Activated CD4-positive, alpha-beta T cell treated with anti-CD3 and anti-CD28 coated beads for 4 hours (primary cell): ENCODE measurements around the gene TMEM238L.

Experiments
- DNase-seq, 2 donors: peaks; one replicate each; pipeline ENCODE4 v3.0.0-alpha.2; 2020

TMEM238L gene

DNA sequence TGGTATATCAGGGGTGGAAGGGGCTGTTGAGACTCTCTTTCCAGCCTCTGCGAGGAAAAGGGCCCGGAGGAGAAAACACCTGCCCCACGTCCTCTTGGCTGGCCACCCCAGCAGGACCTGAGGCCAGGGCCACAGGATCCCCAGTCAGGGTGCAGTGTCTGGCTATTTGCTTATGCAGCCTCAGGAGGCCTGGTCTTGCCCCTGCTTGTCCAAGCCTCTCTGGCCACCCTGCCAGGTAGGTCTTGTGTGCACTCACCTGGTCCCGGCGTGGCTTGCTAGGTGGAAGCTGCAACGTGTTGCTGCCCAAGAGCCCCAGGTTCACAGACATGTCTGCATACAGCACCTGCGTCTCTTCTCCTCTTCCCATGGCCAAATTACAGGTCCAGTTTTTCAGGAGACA lies 549 bp downstream of the TMEM238L start:
- no peak for DNase-seq

DNA sequence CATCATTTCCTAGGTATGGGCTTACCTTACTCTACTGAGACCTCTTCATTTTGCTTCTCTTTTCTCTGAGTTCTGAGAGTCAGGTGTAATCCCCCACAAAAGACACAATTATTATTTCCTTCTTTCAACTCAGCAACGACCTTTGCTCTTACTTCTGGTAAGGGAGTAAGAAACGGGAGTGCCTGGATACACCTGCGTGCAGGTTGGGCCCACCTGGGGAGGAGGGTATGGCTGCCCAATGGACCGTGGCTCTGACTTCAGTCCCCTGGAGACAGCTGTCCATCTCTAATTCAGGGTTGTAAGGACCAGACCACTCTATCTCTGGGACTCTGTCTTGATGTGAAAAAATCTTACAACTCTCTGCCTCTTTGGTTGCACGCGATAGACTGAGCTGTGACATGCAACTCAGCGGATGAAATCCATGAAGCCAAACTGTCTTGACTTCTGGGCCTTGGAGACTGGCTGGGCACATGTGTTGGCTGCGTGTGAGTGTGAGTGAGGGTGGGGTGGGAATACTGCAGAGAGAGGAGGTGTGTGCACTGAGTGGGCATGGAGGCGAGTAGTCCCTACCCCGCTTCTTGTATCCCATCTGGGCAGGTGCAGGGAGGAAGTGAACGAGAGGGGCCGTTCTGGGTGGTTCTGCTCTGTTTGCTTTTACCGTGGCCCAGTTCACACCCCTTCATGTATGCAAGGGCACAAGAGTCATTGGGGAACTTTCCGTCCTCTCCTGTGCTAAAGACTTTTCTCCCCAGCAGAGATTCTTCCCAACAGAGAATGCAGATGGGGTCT lies 1.2 kb downstream of the TMEM238L start:
- no peak for DNase-seq

DNA sequence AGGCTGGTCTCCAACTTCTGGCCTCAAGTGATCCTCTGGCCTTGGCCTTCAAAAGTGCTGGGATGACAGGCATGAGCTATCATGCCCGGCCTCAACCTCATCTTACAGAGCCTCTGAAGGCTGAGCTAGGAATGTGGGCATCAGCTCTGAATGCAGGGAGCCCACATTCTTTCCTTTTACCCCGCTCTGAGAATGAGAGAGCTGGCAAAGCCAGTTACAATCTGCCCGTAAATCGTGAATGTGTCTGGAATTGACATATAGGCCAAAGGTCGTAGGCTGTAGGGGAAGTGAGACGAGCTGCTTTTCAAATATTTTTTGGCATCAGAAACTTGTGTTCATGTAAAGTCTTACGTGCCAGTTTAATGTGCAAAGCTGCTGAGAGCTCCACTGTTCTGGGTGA lies 4.5 kb downstream of the TMEM238L start:
- DNase-seq: no peak

GRCh38 chr17:10798910-10799309 lies 5.0 kb downstream of the TMEM238L start:
- DNase-seq: no peak

DNA sequence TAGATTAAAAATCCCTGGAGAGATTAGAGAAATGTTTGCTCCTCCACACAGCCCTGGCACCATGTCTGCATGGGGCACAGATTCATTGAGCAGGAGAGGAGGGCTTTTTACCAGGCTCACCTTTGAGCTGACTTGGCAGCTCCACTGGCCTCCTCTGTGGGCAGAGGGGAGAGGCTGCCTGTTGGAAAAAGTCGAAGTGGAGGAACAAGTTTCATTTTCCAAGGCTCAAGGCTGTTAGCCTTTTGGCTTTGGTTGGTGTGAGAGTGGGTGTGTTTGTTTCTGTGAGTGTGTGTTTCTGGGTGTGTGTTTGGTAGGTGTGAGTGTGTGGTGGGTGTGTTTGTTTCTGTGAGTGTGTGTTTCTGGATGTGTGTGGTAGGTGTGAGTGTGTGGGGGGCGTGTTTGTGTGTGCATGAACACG lies 5.6 kb downstream of the TMEM238L start:
- no peak for DNase-seq

DNA sequence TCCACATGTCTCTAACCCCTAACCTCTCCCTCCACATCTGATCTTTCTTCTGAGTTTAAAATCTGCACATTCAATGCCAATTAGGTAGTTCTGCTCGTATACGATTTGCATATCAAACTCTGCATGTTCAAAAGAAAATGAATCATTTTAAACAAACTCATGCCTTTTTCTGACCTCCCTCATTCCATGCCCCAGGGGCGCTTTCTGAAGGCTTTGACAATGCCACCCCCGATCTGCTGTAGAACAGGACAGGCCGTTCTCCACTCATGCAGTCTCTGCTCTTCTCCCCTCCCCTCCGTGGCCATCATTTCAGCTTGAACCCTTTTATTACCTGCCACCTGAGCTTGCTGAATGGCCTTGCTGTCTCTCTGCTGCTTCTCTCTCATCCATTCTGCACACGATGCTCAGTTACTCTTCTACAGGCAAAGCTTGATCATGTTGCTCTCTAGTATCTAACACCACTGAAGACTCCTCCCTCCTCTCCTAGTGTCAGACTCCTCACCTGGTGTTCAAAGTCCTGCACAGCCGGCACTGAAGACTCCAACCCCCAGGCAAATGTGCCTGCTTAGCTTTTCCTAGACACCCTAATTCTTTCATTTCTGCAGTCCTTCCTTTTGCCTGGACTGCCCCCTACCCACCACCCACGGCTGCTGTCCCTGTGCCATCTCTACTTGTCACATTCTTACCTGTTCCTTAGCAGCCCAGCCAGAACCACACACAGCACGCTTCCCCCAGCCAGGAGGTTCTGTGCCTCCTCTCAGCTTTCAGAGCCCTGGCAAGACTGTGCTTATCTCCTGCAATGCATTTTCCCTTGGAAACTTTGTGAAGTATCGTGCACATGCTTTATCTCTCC lies 6.2 kb downstream of the TMEM238L start:
- no peak for DNase-seq

DNA sequence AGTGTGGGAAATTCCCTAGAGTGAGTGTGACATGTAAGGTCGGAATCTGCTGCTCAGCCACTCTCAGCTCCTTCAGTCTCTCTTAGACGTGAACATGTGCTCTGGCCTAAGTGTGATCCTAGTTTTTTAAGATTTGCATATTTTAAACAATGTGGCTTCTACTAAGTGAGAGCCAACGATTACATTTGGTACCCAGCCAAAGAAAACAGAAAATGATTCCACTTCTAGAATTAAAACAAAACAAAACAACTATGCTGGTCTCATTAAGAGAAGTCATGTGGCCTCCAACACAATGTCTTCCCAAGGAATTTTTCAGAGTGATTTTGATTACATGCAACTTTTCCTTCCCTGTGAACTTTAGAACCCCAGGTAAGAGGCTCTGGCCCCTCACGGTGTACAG lies 10.1 kb downstream of the TMEM238L start:
- DNase-seq: no peak

GRCh38 chr17:10793256-10793655 lies 10.6 kb downstream of the TMEM238L start:
- DNase-seq: no peak

DNA sequence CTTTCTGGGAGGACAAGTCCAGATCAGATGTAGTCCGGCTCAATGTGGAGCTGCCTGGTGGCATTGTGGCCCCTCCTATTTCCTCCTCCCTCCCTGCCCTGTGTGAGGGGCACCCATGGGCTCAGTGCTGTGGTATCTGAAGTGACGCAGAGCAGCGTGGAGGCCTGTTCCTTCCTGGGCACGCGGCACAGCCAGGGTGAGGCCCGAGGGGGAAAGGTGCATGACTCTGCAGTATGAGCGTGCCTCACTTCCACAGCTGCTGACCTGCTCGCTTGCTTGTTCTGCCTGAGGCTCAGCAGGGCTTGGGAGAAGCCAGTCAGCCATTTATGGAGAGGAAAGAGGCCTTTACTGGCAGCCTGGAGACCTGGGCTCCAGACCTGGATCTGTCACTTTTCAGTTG lies 11.7 kb downstream of the TMEM238L start:
- no peak for DNase-seq

DNA sequence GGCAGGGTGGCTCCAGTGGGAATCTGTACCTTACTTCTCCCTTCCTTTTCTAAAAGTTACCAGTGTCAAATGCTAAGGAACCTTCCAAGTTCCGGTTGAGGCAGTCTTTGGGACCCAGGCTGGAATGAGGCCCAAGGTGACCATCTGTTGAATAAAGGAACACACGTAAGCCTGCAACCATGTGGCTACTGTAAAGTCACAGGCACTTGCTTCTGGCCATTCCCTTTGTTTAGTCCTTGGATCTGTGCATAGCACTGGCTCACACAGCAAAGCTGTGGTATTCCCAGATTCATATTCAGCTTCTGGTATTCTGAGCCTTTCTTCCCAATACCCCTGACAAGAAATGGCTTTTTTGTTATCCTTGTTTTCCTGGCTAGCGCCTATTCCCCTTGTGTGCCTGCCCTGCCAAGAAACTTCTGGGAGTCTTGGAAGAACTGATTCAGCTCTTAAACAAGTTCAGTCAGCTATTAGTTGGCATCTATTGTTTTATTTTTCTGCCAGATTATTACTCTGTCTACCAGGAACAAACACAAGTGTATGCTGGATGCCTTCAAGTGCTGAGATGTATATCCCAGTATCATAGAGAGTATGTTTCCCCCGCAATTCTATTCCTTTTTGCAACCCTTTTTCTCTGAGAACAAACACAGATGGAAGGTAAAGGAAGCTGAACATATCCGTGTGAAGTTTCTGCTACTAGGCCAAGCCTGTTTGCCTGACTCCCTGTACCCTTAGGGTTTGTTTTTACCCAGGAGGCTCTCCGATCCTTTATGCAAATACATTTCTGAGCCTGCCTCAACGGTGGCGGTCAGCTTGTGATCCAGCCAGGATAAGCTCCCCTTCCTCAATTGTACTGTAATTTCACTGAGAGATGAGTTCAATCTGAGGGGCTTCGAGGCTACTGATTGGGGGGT lies 13.2 kb downstream of the TMEM238L start:
- DNase-seq: no peak

- DNase-seq: no peak
Observed at GRCh38 chr17:10789694-10790271, 14.1 kb downstream of the TMEM238L start.

DNA sequence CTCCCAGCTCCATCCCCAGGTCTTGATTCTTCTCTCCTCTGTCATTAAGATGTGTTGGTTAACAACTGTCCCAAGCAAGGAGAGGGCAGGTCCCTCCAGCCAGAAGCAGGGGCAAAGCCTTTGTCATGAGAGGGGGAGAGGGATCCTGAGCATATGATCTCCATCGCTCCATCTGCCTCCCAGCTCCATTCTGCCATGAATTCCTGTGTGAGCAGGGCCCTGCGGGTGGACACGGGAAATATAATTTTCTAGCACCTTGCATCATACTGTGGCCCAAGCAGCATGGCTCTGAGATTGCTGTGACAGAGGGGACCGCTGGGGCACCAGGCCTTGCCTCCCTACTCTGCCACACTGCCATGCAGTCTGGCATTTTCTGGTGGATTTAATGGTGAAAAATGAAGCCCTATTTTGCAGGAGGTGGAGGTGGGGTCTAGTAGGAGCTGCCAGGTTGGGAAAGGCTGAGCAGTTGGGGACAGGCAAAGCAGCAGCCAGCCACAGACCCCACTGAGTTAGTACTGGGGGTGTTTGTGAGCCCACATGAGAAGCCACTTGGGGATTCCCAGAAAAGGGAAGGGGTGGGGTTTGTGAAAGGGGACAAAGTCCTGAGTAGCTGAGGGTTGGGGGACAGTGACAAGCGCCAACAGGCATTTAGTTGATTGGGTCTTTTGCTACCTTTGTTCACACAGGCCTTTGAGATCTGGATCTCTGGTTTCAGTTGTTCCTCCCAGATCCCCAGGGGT lies 16.4 kb downstream of the TMEM238L start:
- no peak for DNase-seq

DNA sequence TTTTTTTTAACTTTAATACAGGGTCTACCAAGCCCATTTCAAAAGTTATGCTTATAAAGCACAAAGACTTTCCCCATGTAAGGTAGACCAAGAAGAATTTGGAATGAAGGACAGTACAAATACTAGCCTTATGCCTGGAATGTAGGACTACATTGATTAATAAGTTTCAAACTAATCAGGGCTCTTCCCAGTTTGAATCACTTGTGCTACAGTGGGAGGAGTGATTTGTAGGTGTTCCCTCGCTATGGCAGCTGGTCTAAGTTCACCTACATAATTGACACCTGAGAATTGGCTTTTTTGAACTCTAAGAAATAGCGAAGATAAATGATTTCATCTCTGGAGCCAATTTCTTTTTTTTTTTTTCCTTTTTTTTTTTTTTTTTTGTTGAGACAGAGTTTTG lies 18.6 kb downstream of the TMEM238L start:
- no peak for DNase-seq

DNA sequence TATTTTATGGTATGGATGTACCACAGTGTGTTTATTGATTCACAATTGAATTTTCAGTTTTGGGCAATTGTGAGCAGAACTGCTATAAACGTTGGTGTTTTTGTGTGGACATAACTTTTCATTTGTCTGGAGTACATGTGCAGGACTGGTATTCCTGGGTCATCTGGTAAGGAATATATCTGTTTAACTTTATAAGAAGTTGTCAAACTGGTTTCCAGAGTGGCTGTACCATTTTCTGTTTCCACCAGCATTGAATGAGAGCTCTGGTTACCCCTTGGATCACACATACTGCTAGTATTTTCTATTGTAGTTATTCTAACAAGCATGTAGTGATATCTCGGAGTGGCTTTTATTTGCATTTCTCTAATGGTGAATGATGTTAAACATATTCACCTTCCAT lies 24.3 kb downstream of the TMEM238L start:
- no peak for DNase-seq

DNA sequence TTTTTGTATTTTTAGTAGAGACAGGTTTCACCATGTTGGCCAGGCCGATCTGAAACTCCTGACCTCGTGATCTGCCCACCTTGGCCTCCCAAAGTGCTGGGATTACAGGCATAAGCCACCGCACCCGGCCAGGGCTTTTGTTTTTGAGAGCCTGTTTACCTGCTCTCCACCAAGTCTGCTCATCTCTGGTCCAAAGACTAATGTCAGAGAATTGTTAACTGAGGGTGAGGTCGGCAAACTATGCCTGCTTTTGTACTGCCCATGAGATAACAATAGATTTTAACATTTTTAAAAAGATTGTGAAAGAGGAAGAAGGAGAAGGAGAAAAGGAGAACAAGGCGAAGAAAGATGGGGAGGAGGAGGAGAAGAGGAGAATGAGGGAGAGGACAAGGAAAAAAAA lies 26.0 kb downstream of the TMEM238L start:
- no peak for DNase-seq

DNA sequence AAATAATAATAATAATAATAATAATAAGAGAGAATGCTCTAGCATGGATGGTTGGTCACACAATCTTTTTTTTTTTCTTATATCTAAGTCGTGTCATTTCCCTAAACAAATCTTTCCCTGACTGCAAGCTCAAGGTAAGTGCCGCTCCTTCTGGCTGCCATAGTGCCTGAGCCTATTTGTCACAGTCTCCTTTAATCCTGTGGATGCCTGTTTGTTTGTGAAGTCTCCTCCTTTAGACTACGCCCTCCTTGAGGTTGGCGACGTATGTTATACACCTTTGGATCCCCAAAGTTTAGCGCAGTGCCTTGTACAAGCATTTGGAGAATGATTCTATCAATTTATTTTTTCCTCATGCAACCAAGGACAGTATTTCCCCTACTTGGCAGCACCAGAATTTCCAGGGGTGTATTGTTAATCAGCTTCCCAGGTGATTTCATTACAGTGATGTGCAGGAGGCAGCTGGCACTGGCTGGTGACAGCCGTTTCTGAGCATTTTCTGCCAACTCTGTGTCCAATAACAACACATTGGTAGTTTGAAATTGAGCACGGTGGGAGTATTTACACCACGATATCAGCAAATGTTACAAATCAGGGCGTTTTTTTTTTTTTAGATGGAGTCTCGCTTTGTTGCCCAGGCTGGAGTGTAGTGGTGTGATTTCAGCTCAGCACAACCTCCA lies 26.6 kb downstream of the TMEM238L start:
- no peak for DNase-seq

GRCh38 chr17:10776381-10776780 lies 27.5 kb downstream of the TMEM238L start:
- no peak for DNase-seq

DNA sequence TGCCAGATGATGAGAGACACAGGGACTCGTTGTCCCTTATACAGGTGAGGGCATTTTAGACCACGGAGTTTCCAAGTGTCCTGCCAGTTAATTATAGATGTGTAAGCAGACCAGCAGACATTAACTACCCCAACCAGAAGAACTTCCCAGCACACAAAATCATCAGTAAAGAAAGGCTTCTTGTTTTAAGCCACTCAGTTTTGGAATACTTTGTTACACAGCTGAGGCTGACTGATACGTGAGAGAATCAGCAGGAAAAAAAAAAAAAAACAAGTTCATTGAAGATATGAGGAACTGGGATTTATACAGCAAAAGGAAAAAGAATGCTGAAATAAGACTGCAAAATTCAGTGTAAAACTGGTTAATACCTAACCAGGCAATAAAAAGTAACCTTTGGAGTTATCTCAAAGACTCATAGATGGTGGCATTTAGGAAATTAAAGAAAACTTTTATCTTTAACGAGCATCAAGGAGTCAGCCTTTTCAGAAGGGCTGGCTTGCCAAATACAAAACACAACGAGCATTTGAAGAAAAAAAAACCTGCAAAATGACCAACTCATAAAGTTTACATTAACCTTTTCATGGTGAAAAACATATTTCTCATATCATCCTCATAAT lies 28.1 kb downstream of the TMEM238L start:
- no peak for DNase-seq

- no peak for DNase-seq
Observed at GRCh38 chr17:10775058-10775457, 28.8 kb downstream of the TMEM238L start.

DNA sequence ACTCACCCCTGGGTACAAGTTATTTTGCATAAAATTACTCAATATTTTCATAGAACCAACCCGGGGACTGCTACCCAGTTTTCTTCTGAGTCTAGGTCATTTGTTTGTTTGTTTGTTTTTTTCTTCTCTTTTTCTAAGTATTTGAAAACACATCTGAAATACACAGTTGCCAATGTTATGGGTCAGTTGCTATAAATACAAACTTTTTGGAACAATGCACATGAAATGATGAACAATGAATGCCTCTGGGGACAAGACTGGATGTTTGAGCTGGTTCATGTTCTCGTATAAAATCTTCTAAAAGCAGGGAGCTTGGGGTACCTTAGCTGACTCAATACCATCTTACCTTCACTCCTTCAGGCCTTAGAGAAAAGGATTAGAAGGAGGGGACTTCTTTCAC lies 30.5 kb downstream of the TMEM238L start:
- no peak for DNase-seq
